Coronary artery (tissue), 2 donors: ENCODE measurements around the gene FRS3.
A peak's percentile ranks its signal among the peaks of the same experiment; 100 is the strongest.

Experiments
- DNase-seq: peaks from one replicate; pipeline ENCODE4 v3.0.0-alpha.2; 2017; ENCODE audit warnings: low spot score
- H3K27ac ChIP-seq, 2 donors: fragments of 200-600 bp; sonication (generic); one replicate each; pipeline ENCODE4 v1.5.1; 2016 to 2019
- H3K4me3 ChIP-seq: fragments of 200-600 bp; sonication (generic); 2 replicates; pipeline ENCODE4 v1.5.1; 2016; ENCODE audit warnings: mild to moderate bottlenecking, moderate library complexity
- CTCF ChIP-seq: fragments of 200-600 bp; sonication (generic); IDR thresholded peaks from one replicate; pipeline ENCODE4 v1.5.1; 2019; ENCODE audit warnings: antibody characterized with exemption

Gene FRS3

GRCh38 chr6:41779788-41780550 lies at the start of gene FRS3:
TSS of gene FRS3 (minus strand) at chr6:41779900. CDS start at chr6:41776987, 2,913 bp downstream.
- peak; percentile 99 for DNase-seq
- TF ChIP-seq CTCF = peak; percentile 86

GRCh38 chr6:41826343-41827022 lies 46.8 kb upstream of the FRS3 start:
- TF ChIP-seq CTCF = no peak
- Histone ChIP-seq H3K4me3 (no peak overlapping the region), H3K27ac (no peak overlapping the region)
- no peak for DNase-seq

More at GRCh38 chr6:41779788-41780550, at the start of gene FRS3:
- Histone ChIP-seq H3K27ac (peak within 1 kb of the TSS; percentile 29 to 88), H3K4me3 (peak within 1 kb of the TSS; percentile 73)

- no peak for DNase-seq
- Histone ChIP-seq H3K4me3 (no peak overlapping the region), H3K27ac (no peak overlapping the region)
- no peak for TF ChIP-seq CTCF
Observed at GRCh38 chr6:41824571-41825569, 45.2 kb upstream of the FRS3 start.

GRCh38 chr6:41823178-41823577 lies 43.5 kb upstream of the FRS3 start:
- DNase-seq = no peak
- no peak overlapping the region for H3K27ac ChIP-seq
- TF ChIP-seq CTCF = no peak
- no peak overlapping the region for H3K4me3 ChIP-seq

GRCh38 chr6:41822021-41822420 lies 42.3 kb upstream of the FRS3 start:
- no peak for DNase-seq
- no peak overlapping the region for H3K4me3 ChIP-seq
- no peak for TF ChIP-seq CTCF
- no peak overlapping the region for H3K27ac ChIP-seq

- H3K27ac ChIP-seq = no peak overlapping the region
- TF ChIP-seq CTCF = no peak
- H3K4me3 ChIP-seq = no peak overlapping the region
- DNase-seq = no peak
Observed at GRCh38 chr6:41821266-41821665, 41.6 kb upstream of the FRS3 start.
